Keratinocyte (primary cell): ENCODE data around the gene ZC3H13. TPM values are rescaled to one million over a fixed set of nuclear protein-coding genes. Genes with fewer than 3 reads are reported as not detected.

ENCODE experiments used
- DNase-seq: peaks from one replicate; pipeline ENCODE4 v3.0.0-alpha.2; 2011; ENCODE audit warnings: low read depth, missing footprints, low spot score
- FAIRE-seq: peaks from 2 replicates; lab custom pipeline; 2011; peaks lifted over from hg19 to GRCh38; lab: Jason Lieb, UNC
- H2AFZ ChIP-seq: 2 replicates; pipeline ENCODE4 v1.6.0; 2012; ENCODE audit warnings: low read length, control low read depth, inconsistent platforms; ENCODE audit not compliant: control insufficient read depth
- H3K27ac ChIP-seq: 2 replicates; pipeline ENCODE4 v1.5.1; 2011; ENCODE audit warnings: low read length; ENCODE audit not compliant: control insufficient read depth, insufficient read depth
- H3K27me3 ChIP-seq: 3 replicates; pipeline ENCODE4 v1.6.0; 2011; ENCODE audit warnings: low read length; ENCODE audit not compliant: control insufficient read depth, insufficient read depth; ENCODE audit errors: extremely low read depth
- H3K36me3 ChIP-seq, 2 experiments: 2 replicates in 1 of 2; 3 replicates in 1 of 2; pipeline ENCODE4 v1.5.1; 2011; ENCODE audit warnings: low read length in 2 of 2, mild to moderate bottlenecking in 1 of 2; ENCODE audit not compliant: control insufficient read depth in 2 of 2, insufficient read depth in 2 of 2; ENCODE audit errors: extremely low read depth in 1 of 2
- H3K4me1 ChIP-seq: 3 replicates; pipeline ENCODE4 v1.5.1; 2011; ENCODE audit warnings: low read length; ENCODE audit not compliant: control insufficient read depth, insufficient read depth; ENCODE audit errors: extremely low read depth
- H3K4me2 ChIP-seq: 3 replicates; pipeline ENCODE4 v1.6.0; 2011; ENCODE audit warnings: low read depth, low read length; ENCODE audit not compliant: control insufficient read depth, insufficient read depth; ENCODE audit errors: extremely low read depth
- H3K4me3 ChIP-seq, 3 experiments: fragments of 200-600 bp in 1 of 3; sonication (generic) in 1 of 3; 2 replicates in 2 of 3; 3 replicates in 1 of 3; pipeline ENCODE4 v1.5.1; 2011 to 2016; ENCODE audit warnings: low read length in 3 of 3, mild to moderate bottlenecking in 3 of 3, control low read depth in 2 of 3, inconsistent platforms in 1 of 3, low read depth in 1 of 3, mixed read lengths in 1 of 3, mixed run types in 1 of 3, moderate library complexity in 1 of 3; ENCODE audit not compliant: control insufficient read depth in 2 of 3, insufficient read depth in 2 of 3; ENCODE audit errors: extremely low read depth in 1 of 3
- H3K79me2 ChIP-seq: 2 replicates; pipeline ENCODE4 v1.6.0; 2012; ENCODE audit warnings: low read length; ENCODE audit not compliant: control insufficient read depth, insufficient read depth
- H3K9ac ChIP-seq: 3 replicates; pipeline ENCODE4 v1.6.0; 2011; ENCODE audit warnings: low read length; ENCODE audit not compliant: control insufficient read depth, insufficient read depth; ENCODE audit errors: extremely low read depth
- H3K9me1 ChIP-seq: 3 replicates; pipeline ENCODE4 v1.6.0; 2011; ENCODE audit warnings: low read length; ENCODE audit not compliant: control insufficient read depth, insufficient read depth; ENCODE audit errors: extremely low read depth
- H3K9me3 ChIP-seq: 2 replicates; pipeline ENCODE4 v1.5.1; 2012; ENCODE audit warnings: low read depth, low read length; ENCODE audit not compliant: control insufficient read depth
- H4K20me1 ChIP-seq: 3 replicates; pipeline ENCODE4 v1.6.0; 2011; ENCODE audit warnings: low read length; ENCODE audit not compliant: control insufficient read depth, insufficient read depth; ENCODE audit errors: extremely low read depth
- EZH2 ChIP-seq: IDR thresholded peaks from one replicate; pipeline ENCODE4 v1.6.1; 2012; ENCODE audit warnings: inconsistent platforms, mild to moderate bottlenecking, low read length, moderate library complexity
- dilution Hi-C: fragments of 300-500 bp; cut with MboI; formaldehyde crosslinking; loops from one replicate; pipeline ENCODE4 v1.7.0; 2020; ENCODE audit warnings: low sequenced_read_pairs; ENCODE audit not compliant: extremely low pct_ligation_motif_present
- polyA plus RNA-seq, 5 experiments: library from polyadenylated mRNA; depleted of rRNA in 3 of 5; stranded (reverse) in 3 of 5; stranded (forward) in 1 of 5; unstranded in 1 of 5; fragments of >200 nt; gene quantifications; 1 replicate in 1 of 5; 2 replicates in 3 of 5; 3 replicates in 1 of 5; pipeline versions ENCODE4 v1.2.1 to v1.2.3, GENCODE V29; 2011 to 2012; ENCODE audit warnings: missing spikeins in 2 of 5, low read depth in 1 of 5, low replicate concordance in 1 of 5
- TF ChIP-seq, protein P1 (sequence below), 3 experiments: IDR thresholded peaks in 1 of 3; conservative IDR thresholded peaks in 1 of 3; optimal IDR thresholded peaks in 1 of 3; 2 replicates in 2 of 3; 3 replicates in 1 of 3; pipeline versions ENCODE3 to v1.5.1; 2011; ENCODE audit warnings: low read length in 3 of 3, mild to moderate bottlenecking in 3 of 3, moderate library complexity in 2 of 3, control low read depth in 1 of 3, inconsistent platforms in 1 of 3; ENCODE audit not compliant: insufficient read depth in 2 of 3; ENCODE audit errors: extremely low read depth in 1 of 3

ZC3H13 gene
- polyA plus RNA-seq, 1 donor (not counting 4 experiments of a cell fraction or from before 2014, with no cell fraction given) = 10.6 TPM

GRCh38 chr13:45928843-45929242 is 123.7 kb downstream of the ZC3H13 start:
- dilution Hi-C loops = no loop called here
- no peak overlapping the region for H3K9ac ChIP-seq
- H3K4me3 ChIP-seq = no peak overlapping the region
- H3K27ac ChIP-seq = no peak overlapping the region
- no peak overlapping the region for H2AFZ ChIP-seq
- no peaks in the 10 kb centered on the region for H3K36me3 ChIP-seq
- H3K4me1 ChIP-seq = no peaks in the 10 kb centered on the region
- DNase-seq (no peak), FAIRE-seq (no peak)
- H3K27me3 ChIP-seq = peaks cover 15% of the 10 kb centered on the region
- H3K9me3 ChIP-seq = no peaks in the 10 kb centered on the region
- no peak overlapping the region for H3K4me2 ChIP-seq
- no peak for TF ChIP-seq EZH2
- TF ChIP-seq, protein P1, sequence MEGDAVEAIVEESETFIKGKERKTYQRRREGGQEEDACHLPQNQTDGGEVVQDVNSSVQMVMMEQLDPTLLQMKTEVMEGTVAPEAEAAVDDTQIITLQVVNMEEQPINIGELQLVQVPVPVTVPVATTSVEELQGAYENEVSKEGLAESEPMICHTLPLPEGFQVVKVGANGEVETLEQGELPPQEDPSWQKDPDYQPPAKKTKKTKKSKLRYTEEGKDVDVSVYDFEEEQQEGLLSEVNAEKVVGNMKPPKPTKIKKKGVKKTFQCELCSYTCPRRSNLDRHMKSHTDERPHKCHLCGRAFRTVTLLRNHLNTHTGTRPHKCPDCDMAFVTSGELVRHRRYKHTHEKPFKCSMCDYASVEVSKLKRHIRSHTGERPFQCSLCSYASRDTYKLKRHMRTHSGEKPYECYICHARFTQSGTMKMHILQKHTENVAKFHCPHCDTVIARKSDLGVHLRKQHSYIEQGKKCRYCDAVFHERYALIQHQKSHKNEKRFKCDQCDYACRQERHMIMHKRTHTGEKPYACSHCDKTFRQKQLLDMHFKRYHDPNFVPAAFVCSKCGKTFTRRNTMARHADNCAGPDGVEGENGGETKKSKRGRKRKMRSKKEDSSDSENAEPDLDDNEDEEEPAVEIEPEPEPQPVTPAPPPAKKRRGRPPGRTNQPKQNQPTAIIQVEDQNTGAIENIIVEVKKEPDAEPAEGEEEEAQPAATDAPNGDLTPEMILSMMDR (optimal IDR thresholded peaks at IDR 0.05 in 1 of 3, IDR thresholded peaks at IDR 0.05 in 1 of 3, conservative IDR thresholded peaks at IDR 0.05 in 1 of 3; ENCODE audit: extremely low read depth in 1 of 3, insufficient read depth in 2 of 3, low read length in 3 of 3) = no peak
- H4K20me1 ChIP-seq = no peaks in the 10 kb centered on the region
- H3K79me2 ChIP-seq = no peaks in the 10 kb centered on the region
- no peaks in the 10 kb centered on the region for H3K9me1 ChIP-seq

- Histone ChIP-seq H3K4me3 (no peak overlapping the region), H3K36me3 (no peaks in the 10 kb centered on the region), H2AFZ (no peak overlapping the region), H3K4me2 (no peak overlapping the region), H4K20me1 (no peaks in the 10 kb centered on the region), H3K9me3 (no peaks in the 10 kb centered on the region), H3K27ac (no peak overlapping the region), H3K79me2 (no peaks in the 10 kb centered on the region), H3K9ac (no peak overlapping the region), H3K27me3 (peaks cover 15% of the 10 kb centered on the region), H3K9me1 (no peaks in the 10 kb centered on the region), H3K4me1 (no peaks in the 10 kb centered on the region)
- DNase-seq (no peak), FAIRE-seq (no peak)
- dilution Hi-C loops = no loop called here
- no peak for TF ChIP-seq EZH2
- TF ChIP-seq, protein P1 (optimal IDR thresholded peaks at IDR 0.05 in 1 of 3, IDR thresholded peaks at IDR 0.05 in 1 of 3, conservative IDR thresholded peaks at IDR 0.05 in 1 of 3; ENCODE audit: extremely low read depth in 1 of 3, insufficient read depth in 2 of 3, low read length in 3 of 3) = no peak
Measured at GRCh38 chr13:45928176-45928575, 124.4 kb downstream of the ZC3H13 start.
